Stimulated activated CD8-positive, alpha-beta memory T cell treated with anti-CD3 and anti-CD28 coated beads, Interleukin-7, amount 100 ng/mL, for 1 hour (primary cell): Measurements from ENCODE around the gene PI4KB.
"Not testable (repeated sequence)": the region's sequence is repeated elsewhere in the genome, so short reads cannot be mapped to it uniquely, and the experiment has no call there.

Experiments
- DNase-seq, 2 donors: peaks; one replicate each; pipeline ENCODE4 v3.0.0-alpha.2; 2020; ENCODE audit warnings: low read depth in 2 of 2

Gene PI4KB

GRCh38 chr1:151327223-151327902 is at the start of gene PI4KB:
Gene PI4KB (minus strand): TSS chr1:151327416. CDS start chr1:151316481, 10,935 bp downstream.
- peak; percentile 61 to 73 for DNase-seq

GRCh38 chr1:151373196-151373595 is 46.0 kb upstream of the PI4KB start:
- no peak for DNase-seq

- DNase-seq: no peak
Measured at GRCh38 chr1:151372058-151372934, 45.1 kb upstream of the PI4KB start, which contains the start of gene SELENBP1. Gene SELENBP1 (minus strand): TSS chr1:151372705. CDS start chr1:151372641, 64 bp downstream.

GRCh38 chr1:151371370-151372057 is 44.3 kb upstream of the PI4KB start:
- DNase-seq: no peak

- DNase-seq: no peak
Measured at GRCh38 chr1:151370211-151370911, 43.1 kb upstream of the PI4KB start.

GRCh38 chr1:151369621-151370048 is 42.4 kb upstream of the PI4KB start:
- DNase-seq: no peak

GRCh38 chr1:151369302-151369610 is 42.0 kb upstream of the PI4KB start:
- no peak for DNase-seq

GRCh38 chr1:151368393-151369301 is 41.4 kb upstream of the PI4KB start:
- no peak for DNase-seq

GRCh38 chr1:151367658-151368392 is 40.6 kb upstream of the PI4KB start:
- no peak for DNase-seq

GRCh38 chr1:151364996-151365395 is 37.8 kb upstream of the PI4KB start:
- no peak for DNase-seq

GRCh38 chr1:151362308-151363155 is 35.3 kb upstream of the PI4KB start:
- no peak for DNase-seq

- DNase-seq: no peak
Measured at GRCh38 chr1:151361883-151362282, 34.7 kb upstream of the PI4KB start.

- DNase-seq: no peak
Measured at GRCh38 chr1:151356696-151357095, 29.5 kb upstream of the PI4KB start.

- no peak for DNase-seq
Measured at GRCh38 chr1:151352021-151352718, 25.0 kb upstream of the PI4KB start.

- not testable (repeated sequence) for DNase-seq
Measured at GRCh38 chr1:151350323-151350722, 23.1 kb upstream of the PI4KB start.

GRCh38 chr1:151347523-151348246 is 20.5 kb upstream of the PI4KB start:
- DNase-seq: no peak

- DNase-seq: peak; percentile 78 to 83
Measured at GRCh38 chr1:151346769-151347522, 19.7 kb upstream of the PI4KB start, which contains the start of gene RFX5. Gene RFX5 (minus strand): TSS chr1:151347252. CDS start chr1:151346320, 932 bp downstream.
